Erythroblast (primary cell): ENCODE measurements around the gene HERC5.

Experiments used
- GATA1 ChIP-seq: IDR thresholded peaks from 2 replicates; pipeline ENCODE4 v1.6.1; 2011; ENCODE audit warnings: low read depth, mild to moderate bottlenecking, control low read depth, low read length, moderate library complexity
- POLR2A ChIP-seq: IDR thresholded peaks from 2 replicates; pipeline ENCODE4 v1.6.1; 2011; ENCODE audit warnings: mild to moderate bottlenecking, low read length

- TF ChIP-seq POLR2A, result no peak
- TF ChIP-seq GATA1, result no peak
These were observed 47.1 kb upstream of the HERC5 start for GRCh38 chr4:88409789-88410188.
